GM19193 (cell line): ENCODE measurements around the gene NOP14.

Experiments
- POLR2A ChIP-seq: IDR thresholded peaks from 4 replicates; pipeline ENCODE4 v1.6.1; 2011; ENCODE audit not compliant: insufficient read depth, insufficient read length; ENCODE audit errors: extremely low read depth

The NOP14 gene

DNA sequence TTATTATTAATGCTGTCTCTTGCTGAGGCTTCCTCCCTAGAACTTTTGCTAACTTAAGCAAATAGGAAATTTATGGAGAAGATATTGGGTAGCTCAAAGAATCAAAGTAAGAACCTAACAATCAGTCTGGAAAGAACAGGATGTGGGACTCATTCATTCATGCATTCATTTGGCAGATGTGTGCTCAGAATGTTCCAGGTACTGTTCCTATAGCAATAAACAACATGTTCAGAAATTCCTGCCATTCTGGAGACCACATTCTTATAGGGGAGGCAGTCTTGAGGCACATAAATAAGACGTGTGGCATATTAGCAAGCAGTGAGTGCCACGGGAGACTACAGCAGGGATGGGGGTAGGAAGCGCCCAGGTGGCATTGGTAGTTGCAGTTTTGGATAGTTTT lies 5.2 kb upstream of the NOP14 start:
- TF ChIP-seq POLR2A = no peak

DNA sequence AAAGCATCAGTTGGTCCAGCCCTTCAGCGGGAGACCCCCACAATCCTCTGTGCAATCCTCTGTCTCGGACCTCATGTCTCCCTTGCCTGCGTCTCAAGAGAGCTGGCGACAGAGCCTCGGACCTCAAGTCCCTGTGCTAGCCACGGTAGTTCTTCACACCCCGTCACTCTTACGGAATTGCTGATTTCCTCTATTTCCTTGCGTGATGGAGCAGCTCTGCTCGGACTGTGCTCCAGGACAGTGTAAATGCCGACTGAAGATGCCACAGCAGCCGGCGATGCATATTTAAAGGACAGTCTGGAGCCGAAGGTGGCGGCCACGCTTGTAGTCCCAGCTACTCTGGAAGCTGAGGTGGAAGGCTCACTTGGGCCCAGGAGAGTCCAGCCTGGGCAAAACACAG lies 2.1 kb upstream of the NOP14 start:
- no peak for TF ChIP-seq POLR2A

DNA sequence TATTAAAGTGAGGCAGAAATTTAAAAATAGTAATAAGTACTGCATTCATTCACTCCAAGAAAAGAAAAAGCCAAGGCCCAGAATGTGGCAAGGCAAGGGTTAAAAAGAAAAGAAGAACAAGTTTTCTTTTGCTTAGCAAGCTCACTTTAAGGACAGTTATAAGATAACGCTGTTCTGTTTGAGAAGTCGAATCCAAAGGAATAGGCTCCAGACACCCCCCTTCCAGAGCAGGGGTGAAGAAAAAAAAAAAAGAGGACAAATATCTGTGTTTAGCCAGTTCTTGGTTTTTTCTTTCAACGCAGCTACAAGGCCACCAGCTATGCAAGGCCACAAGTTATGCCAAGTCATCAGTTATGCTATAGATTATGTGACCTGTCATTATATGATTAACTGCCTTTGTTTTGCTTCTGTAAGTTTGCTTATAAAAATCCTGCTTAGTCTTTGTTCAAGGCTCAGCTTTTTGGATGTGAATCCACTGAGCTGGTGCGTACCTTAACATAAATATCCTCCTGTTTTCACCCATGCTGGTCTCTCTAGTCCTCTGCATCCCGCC lies 1.6 kb upstream of the NOP14 start:
- no peak for TF ChIP-seq POLR2A

DNA sequence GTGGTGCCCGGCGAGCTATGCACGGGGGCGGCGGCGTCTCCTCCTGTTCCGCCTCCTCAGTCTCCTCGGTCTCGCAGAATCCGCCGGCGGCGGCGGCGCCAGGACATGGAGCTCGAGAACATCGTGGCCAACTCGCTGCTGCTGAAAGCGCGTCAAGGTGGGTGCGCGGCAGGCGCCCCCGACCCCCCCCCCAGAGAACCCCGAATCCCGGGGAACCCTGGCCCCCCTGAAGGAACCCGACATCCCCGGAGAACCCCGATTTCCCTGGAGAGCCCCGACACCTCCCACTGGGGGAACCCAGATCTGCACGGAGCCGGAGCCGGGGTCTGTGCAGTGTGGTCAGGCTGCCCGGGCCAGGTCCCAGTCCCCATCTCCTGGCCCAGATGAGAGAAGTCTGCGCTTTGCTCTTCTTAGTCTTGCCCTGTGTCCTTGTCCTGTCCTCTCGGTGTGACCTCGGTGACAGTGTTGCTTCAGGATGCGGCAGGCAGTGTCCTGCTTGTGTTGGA lies 813 bp upstream of the NOP14 start:
- no peak for TF ChIP-seq POLR2A

DNA sequence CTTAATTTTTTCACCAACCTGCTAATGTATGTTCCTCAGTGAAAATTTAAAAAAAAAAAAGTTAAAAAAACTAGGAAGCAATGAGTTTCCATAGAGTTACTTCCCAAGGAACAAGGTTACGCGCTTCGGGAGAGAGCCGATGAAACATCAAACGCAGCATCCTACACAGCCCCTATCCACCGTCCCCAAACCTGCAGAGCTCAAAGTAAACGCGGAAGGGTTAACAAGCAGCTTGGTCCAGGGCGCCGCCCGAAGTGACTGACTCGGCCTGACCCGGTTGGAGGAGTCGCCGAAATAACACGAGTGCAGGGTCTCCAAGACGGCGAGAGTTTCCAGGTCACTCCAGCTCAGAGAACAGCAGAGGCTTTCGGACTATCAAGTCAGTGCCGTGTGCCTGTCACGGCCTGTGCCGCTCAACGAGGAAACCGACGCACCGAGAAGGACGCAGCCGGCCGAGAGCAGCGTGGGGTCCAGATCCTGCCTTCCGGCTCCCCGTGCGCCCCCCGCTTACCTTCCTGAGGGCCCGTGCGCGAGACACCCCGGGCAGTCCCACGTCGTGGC lies 512 bp downstream of the NOP14 start:
- no peak for TF ChIP-seq POLR2A

DNA sequence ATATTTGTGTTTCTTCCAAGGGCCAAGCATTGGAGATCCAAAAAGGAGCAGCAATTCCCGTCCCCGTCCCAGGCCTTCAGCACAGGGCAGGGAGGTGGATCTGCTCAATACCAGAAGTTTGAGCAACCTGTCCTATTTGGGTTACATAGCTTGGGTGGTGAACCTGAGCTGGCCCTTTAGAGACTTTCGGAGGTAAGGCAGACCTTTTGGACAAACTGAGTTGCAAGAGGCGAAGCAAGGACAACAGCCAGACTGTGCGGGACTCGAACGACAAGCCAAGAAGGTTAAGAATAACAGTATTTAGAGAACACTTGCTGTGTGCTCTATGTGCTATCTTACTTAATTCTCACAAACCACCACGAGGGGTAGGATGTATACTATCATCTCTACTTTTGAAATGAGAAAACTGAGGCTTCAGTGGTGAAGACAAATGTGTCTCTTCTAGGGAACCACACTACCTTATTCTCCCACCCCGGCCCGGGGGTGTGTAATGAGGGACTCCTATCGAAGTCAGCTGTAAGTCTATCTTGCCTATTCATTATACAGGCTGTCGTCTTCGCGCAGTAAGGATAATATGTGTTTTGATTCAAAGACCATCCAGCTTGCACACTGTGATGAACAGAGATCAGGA lies 1.3 kb downstream of the NOP14 start:
- no peak for TF ChIP-seq POLR2A

DNA sequence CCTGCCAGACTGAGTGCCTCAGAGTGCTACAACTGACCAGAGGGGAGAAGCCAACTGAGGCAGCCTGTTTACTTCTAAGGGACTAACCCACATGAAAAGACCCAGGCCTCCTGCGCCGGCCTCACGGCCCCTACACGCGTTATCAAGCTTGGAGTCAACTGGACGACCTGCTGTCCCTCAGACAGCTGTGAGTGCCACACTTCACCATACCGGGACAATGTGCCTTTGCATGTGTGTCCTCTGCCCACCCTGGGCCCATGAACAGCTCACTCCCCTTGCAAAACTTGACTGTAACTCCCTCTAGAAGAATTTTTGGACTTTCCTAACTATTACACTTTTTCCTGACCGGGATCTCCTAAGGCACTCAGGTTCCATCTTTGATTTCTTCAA lies 1.8 kb downstream of the NOP14 start:
- TF ChIP-seq POLR2A = no peak

DNA sequence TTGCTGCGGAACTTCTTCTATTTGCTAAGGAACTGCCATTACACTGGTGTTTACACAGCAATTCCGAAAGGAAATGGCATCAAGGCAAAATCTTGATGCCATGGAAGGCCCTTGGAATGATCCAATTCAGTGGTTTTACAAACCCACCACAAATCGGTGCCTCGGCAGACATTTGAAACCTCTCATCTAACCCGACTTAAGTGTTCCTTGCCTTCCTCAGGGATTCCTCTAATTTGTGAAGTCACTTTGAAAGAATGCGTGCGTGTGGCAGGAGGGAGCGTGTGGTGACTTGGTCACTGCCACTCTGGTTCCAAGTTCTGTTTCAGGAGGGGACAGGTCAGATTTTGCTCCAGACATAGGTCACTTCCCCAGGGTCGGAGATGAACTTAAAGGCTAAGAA lies 4.8 kb downstream of the NOP14 start:
- TF ChIP-seq POLR2A = no peak

DNA sequence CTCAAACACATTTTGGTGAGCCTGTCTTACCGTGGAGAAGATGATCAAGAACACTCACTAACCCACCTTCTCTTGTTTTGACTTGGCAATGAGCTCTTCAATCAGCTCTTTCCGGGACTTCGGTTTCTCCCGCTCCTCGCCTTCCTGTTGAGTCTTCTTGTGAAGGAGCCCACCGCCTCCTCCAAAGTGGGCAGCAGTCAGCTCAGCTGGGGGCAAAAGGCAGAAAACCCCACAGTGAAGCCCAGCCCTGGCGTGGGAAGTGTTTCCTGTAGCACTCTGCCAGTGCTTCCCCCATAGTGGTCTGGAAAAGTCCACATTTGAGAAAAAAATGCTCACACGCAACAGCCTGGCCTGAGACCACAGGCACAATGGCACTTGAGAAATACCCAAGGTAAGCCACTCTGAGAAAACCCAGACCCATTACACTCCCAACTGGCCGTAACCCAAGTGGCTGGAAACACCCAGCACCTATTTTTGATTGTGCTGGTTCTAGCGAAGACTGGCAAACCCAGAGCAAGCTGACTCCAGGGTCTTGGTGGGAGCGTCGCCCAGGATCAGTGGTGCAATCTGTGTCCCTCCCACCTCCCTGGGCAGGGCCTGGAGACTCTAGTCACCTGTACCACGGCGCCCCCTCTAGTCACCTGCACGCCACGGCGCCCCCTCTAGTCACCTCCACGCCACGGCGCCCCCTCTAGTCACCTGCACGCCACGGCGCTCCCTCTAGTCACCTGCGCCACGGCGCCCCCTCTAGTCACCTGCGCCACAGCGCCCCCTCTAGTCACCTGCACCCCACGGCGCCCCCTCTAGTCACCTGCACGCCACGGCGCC lies 8.6 kb downstream of the NOP14 start:
- TF ChIP-seq POLR2A = no peak

DNA sequence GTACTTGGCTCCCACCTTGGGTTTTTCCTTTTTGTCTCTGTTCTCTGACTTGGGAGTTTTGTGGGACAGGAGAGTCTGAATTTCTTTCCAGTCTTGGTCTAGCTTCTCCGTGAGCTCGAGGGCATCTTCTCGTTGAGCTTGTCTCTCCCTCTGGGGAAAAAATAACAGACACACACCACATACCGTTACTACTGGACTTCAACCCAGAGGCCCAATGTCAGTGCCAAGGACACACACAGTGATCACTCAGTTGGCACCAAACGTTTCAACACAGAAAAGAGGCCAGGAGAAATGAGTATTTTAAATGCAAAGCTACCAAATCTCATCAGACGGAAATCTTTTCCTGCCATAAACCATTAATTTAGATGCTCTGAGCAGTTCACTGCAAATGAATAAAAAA lies 9.7 kb downstream of the NOP14 start:
- no peak for TF ChIP-seq POLR2A

DNA sequence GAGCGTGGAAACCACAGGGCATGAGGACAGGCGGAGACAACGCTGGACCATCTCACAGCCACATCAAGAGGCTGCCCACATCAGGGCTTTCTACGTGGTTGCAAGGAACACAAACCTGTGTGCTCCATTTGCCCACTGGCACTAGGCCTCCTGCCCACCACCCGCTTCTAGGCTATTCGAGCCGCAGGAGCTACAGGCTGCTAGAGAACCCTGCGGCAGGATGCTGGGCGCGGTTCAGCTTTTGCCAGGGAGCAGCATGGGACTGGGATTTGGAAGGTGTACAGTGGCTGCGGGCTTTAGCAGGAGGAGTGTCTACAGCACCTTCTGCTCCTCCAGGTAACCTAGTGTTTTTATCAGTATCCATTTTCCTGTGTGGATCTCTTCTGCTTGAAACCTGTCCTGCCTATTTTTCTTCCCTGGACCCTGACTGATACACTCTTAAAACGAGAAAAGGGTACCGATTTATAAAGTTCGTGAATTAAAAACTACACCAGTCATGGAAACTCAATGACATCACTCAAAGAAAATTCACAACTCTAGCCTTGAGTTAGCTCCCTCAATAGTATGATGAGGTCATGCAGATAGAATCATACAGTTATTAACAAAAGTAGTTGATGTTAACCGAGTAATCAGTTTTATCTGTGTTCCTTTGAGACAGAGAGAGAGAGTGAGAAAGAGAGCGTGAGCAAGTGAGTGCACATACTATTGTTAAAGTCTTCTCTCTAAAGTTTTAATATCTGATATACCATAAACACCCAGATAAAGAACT lies 12.8 kb downstream of the NOP14 start:
- no peak for TF ChIP-seq POLR2A

DNA sequence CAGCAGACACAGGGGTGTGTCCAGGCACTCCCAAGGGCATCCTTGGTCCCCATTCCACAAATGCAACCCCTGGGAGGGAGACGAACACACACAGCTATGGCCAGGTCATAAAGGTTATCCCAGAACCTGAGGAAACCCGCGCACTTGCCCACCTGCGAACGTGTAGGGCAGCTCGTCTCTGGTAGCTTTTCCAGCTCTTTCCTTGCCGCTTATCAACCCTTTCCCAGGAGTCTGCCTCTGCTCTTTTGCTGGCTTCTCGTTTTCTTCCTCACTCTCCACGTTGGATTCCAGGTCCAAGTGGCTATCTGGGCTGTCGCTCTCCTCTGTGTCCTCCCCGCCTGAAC lies 13.5 kb downstream of the NOP14 start:
- TF ChIP-seq POLR2A = no peak

DNA sequence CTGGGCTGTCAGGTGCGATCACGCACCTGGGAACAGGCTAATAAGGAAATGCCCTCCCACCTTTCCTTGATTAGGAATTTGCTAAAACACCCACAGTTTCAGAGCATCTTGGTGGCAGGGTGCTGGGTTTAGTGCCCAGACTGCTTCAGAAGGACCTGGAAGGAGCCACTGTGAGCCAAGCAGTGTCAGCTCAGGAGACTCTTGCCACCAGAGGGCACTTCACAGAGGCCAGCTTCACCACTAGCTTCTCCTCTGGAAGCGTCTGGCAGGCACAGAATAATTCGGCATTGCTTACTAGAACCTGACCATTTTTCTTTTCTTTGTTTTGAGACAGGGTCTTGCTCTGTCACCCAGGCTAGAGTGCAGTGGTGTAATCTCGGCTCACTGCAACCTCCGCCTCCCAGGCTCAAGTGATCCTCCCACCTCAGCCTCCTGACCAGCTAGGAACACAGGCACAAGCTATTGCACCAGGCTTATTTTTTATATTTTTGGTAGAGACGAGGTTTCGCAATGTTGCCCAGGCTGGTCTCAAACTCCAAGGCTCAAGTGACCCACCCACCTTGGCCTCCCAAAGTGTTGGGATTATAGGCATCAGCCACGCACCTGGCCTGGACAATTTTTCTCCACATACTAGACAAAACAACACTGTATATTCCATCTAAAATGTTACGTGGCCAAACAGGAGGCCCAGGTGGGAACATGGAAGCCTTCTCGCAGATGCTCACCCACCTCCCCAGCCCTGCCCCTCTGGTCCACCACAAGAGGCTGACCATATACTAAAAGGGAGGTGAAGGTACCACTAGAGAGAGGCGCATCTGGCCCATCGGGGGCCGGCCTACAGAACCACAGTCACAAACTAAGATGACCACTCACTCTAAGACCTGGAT lies 14.1 kb downstream of the NOP14 start:
- TF ChIP-seq POLR2A = no peak

DNA sequence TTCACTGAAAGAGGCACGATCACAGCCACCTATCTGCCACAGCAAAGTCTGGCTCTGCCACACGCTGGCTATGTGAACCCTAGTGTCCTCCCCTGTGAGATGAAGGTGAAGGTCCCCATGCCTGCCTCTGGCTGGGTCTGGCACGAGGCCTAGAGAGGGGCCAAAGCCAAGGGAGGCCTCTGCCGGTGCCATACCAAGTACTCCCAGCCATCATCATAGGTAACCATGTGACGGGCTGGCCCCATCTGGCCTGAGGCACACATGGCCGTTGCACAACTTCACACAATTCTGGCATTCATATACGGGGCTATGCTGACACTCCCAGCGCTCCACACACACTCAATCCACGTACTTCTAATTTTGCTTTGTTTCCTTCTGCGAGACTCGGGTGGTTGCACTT lies 15.3 kb downstream of the NOP14 start:
- TF ChIP-seq POLR2A = no peak

DNA sequence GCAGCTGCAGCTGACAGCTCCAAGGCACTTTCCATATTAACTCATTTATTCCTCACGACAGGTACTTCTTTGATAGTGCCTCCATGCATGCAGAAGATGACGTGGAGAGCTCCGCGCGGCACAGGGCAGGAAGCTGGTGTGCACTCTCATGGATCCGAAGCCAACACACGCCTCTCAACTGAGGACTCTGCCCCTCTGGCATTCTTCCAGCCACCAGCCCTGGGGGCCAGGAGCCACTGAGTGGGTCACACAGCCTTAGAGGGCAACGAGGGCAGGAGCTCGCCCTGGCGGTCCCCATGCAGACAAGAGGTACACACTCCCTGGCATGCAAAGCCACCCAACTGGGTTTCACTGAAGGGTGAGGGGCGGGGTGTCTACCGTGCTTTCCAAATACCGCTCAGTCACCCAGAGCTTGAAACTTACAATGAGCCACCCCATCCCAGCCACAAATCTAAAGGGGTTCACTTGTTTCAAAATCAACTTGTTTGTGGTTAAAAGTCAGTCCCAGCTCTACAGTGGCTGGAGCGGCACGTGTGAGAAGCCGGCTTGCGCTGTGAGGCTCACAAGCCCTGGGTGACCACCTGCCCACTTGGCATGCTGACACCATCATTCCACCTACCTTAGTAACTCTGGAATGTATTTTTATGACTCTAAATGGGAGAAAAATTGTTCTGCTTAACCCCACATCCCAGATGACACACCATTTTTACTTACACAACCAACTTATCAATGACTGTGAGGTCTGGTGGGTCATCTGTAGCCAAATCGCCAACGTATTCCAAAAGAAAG lies 16.2 kb downstream of the NOP14 start:
- no peak for TF ChIP-seq POLR2A
